HCT116 (cell line): ENCODE measurements around the gene KRT77. TPM values are rescaled to one million over a fixed set of nuclear protein-coding genes. Genes with fewer than 3 reads are reported as not detected.

Experiments used
- ATAC-seq: fragments of 200-7000 bp; cut with Tn5 transposase; 2 replicates; pipeline ENCODE4 v1.9.1; 2020; ENCODE audit warnings: mild to moderate bottlenecking, moderate library complexity
- BruUV-seq: library from RNA; stranded (reverse); fragments of 400-500 nt; replicated peaks from 2 replicates; lab custom pipeline; 2021; lab: Mats Ljungman, UMichigan
- CTCF ChIA-PET: fragments of 300-600 bp; sonication (Branson Sonifier 250); formaldehyde crosslinking; loops from one replicate; lab custom pipeline; 2021; ENCODE audit warnings: antibody characterized with exemption; lab: Charles Lee
- POLR2A ChIA-PET: fragments of 300-600, 350-600 bp; sonication (Branson Sonifier 250); formaldehyde crosslinking; loops from one replicate; lab custom pipeline; 2021; ENCODE audit warnings: antibody characterized with exemption; lab: Charles Lee
- RAD21 ChIA-PET, 2 experiments: fragments of 300-600 bp; sonication (Branson Sonifier 250); formaldehyde crosslinking; loops; one replicate each; lab custom pipeline; 2023; ENCODE audit warnings: low total read pairs in 2 of 2; ENCODE audit not compliant: uncharacterized antibody in 2 of 2, unreplicated experiment in 2 of 2, low non-redundant PET in 1 of 2; lab: Charles Lee
- DNase-seq: peaks from one replicate; pipeline ENCODE4 v3.0.0-alpha.2; 2010; ENCODE audit warnings: low read depth, low spot score
- H2AFZ ChIP-seq: fragments of 200-600 bp; shearing (Covaris generic), sonication (generic); 2 replicates; pipeline ENCODE4 v1.6.1; 2017; ENCODE audit warnings: low read depth, mixed run types, mixed read lengths, antibody characterized with exemption, low read length; ENCODE audit not compliant: poor library complexity, severe bottlenecking
- H3K27ac ChIP-seq: 2 replicates; pipeline ENCODE4 v1.5.1; 2012; ENCODE audit warnings: low read depth, low read length
- H3K27me3 ChIP-seq: fragments of 200-600 bp; sonication (generic); 2 replicates; pipeline ENCODE4 v1.6.1; 2016; ENCODE audit warnings: mixed run types, low read length, mixed read lengths; ENCODE audit not compliant: insufficient read depth
- H3K36me3 ChIP-seq, 2 experiments: fragments of 200-500 bp in 1 of 2; fragments of 200-600 bp in 1 of 2; sonication (Bioruptor generic) in 1 of 2; sonication (generic) in 1 of 2; 2 replicates each; pipeline versions ENCODE4 v1.5.1 to v1.6.1; 2014 to 2016; ENCODE audit warnings: low read length in 2 of 2, inconsistent platforms in 1 of 2, mixed read lengths in 1 of 2, mixed run types in 1 of 2; ENCODE audit not compliant: insufficient read depth in 2 of 2, control insufficient read depth in 1 of 2
- H3K4me1 ChIP-seq, 2 experiments: fragments of 200-600 bp in 1 of 2; sonication (generic) in 1 of 2; 2 replicates each; pipeline versions ENCODE4 v1.5.1 to v1.6.1; 2012 to 2017; ENCODE audit warnings: low read length in 2 of 2, inconsistent platforms in 1 of 2, mild to moderate bottlenecking in 1 of 2, mixed read lengths in 1 of 2, mixed run types in 1 of 2, moderate library complexity in 1 of 2; ENCODE audit not compliant: insufficient read depth in 2 of 2, control insufficient read depth in 1 of 2
- H3K4me2 ChIP-seq: fragments of 200-600 bp; sonication (generic); 2 replicates; pipeline ENCODE4 v1.6.1; 2017; ENCODE audit warnings: mixed run types, low read length, mixed read lengths
- H3K4me3 ChIP-seq, 2 experiments: fragments of 200-600 bp in 1 of 2; sonication (generic) in 1 of 2; replicated peaks in 1 of 2; 2 replicates each; pipeline ENCODE4 v1.5.1; 2011 to 2016; ENCODE audit warnings: low read length in 2 of 2, control low read depth in 1 of 2, low read depth in 1 of 2, mild to moderate bottlenecking in 1 of 2, mixed read lengths in 1 of 2, mixed run types in 1 of 2
- H3K79me2 ChIP-seq: fragments of 200-600 bp; sonication (generic); 2 replicates; pipeline ENCODE4 v1.6.1; 2017; ENCODE audit warnings: mild to moderate bottlenecking, mixed run types, low read length, moderate library complexity, mixed read lengths; ENCODE audit not compliant: insufficient read depth
- H3K9ac ChIP-seq: fragments of 200-600 bp; sonication (generic); 2 replicates; pipeline ENCODE4 v1.6.1; 2016; ENCODE audit warnings: low read length, mixed read lengths
- H3K9me2 ChIP-seq: fragments of 200-600 bp; sonication (generic), shearing (Covaris generic); 2 replicates; pipeline ENCODE4 v1.6.1; 2017; ENCODE audit warnings: mixed run types, mild to moderate bottlenecking, moderate library complexity; ENCODE audit not compliant: insufficient read depth
- H3K9me3 ChIP-seq, 2 experiments: fragments of 200-500 bp in 1 of 2; fragments of 200-600 bp in 1 of 2; sonication (Bioruptor generic) in 1 of 2; sonication (generic) in 1 of 2; 2 replicates each; pipeline ENCODE4 v1.6.1; 2014 to 2017; ENCODE audit warnings: low read length in 2 of 2, mixed read lengths in 2 of 2, inconsistent platforms in 1 of 2, low read depth in 1 of 2, mild to moderate bottlenecking in 1 of 2, mixed run types in 1 of 2, moderate library complexity in 1 of 2; ENCODE audit not compliant: control insufficient read depth in 1 of 2, insufficient read depth in 1 of 2
- H4K20me1 ChIP-seq: fragments of 200-600 bp; sonication (generic), shearing (Covaris generic); 2 replicates; pipeline ENCODE4 v1.6.1; 2017; ENCODE audit warnings: mixed run types, mild to moderate bottlenecking, moderate library complexity; ENCODE audit not compliant: insufficient read depth
- ATF3 ChIP-seq: IDR thresholded peaks from 2 replicates; pipeline ENCODE4 v1.6.1; 2012
- CEBPB ChIP-seq: IDR thresholded peaks from 2 replicates; pipeline ENCODE4 v1.6.1; 2012; ENCODE audit warnings: low read depth
- CTCF ChIP-seq, 3 experiments: fragments of 200-600 bp in 1 of 3; sonication (generic) in 1 of 3; IDR thresholded peaks in 2 of 3; conservative IDR thresholded peaks in 1 of 3; 2 replicates each; pipeline ENCODE4 v1.5.1; 2012 to 2017; ENCODE audit warnings: low read depth in 2 of 3, low read length in 2 of 3, antibody characterized with exemption in 1 of 3, borderline replicate concordance in 1 of 3, control low read depth in 1 of 3, mild to moderate bottlenecking in 1 of 3, mixed read lengths in 1 of 3, mixed run types in 1 of 3, moderate library complexity in 1 of 3; ENCODE audit not compliant: insufficient read depth in 1 of 3
- EGR1 ChIP-seq: IDR thresholded peaks from 2 replicates; pipeline ENCODE4 v1.6.1; 2012; ENCODE audit warnings: low read depth
- ELF1 ChIP-seq: IDR thresholded peaks from 2 replicates; pipeline ENCODE4 v1.6.1; 2012; ENCODE audit warnings: low read depth, borderline replicate concordance
- EZH2 ChIP-seq: fragments of 200-600 bp; sonication (generic); IDR thresholded peaks from 2 replicates; pipeline ENCODE4 v1.6.1; 2017; ENCODE audit warnings: antibody characterized with exemption, mixed run types
- EZH2phosphoT487 ChIP-seq: fragments of 200-600 bp; IDR thresholded peaks from 2 replicates; pipeline ENCODE4 v1.6.1; 2018; ENCODE audit warnings: antibody characterized with exemption, borderline replicate concordance
- JUND ChIP-seq: IDR thresholded peaks from 2 replicates; pipeline ENCODE4 v1.6.1; 2012
- POLR2AphosphoS5 ChIP-seq: IDR thresholded peaks from 2 replicates; pipeline ENCODE4 v1.6.1; 2011; ENCODE audit warnings: mild to moderate bottlenecking, low read depth, low read length, moderate library complexity
- RAD21 ChIP-seq: IDR thresholded peaks from 2 replicates; pipeline ENCODE4 v1.6.1; 2012; ENCODE audit warnings: low read depth, mild to moderate bottlenecking
- REST ChIP-seq: IDR thresholded peaks from 2 replicates; pipeline ENCODE4 v1.6.1; 2012; ENCODE audit warnings: low read depth
- SIN3A ChIP-seq: IDR thresholded peaks from 2 replicates; pipeline ENCODE4 v1.6.1; 2012; ENCODE audit warnings: low read depth
- SP1 ChIP-seq: IDR thresholded peaks from 2 replicates; pipeline ENCODE4 v1.6.1; 2012; ENCODE audit warnings: low read depth
- SRF ChIP-seq: IDR thresholded peaks from 2 replicates; pipeline ENCODE4 v1.6.1; 2012; ENCODE audit warnings: low read depth
- TCF7L2 ChIP-seq: IDR thresholded peaks from 2 replicates; pipeline ENCODE4 v1.7.0; 2011; ENCODE audit warnings: borderline replicate concordance, inconsistent platforms; ENCODE audit not compliant: insufficient read depth, insufficient read length; ENCODE audit errors: extremely low read depth
- YY1 ChIP-seq: IDR thresholded peaks from 2 replicates; pipeline ENCODE4 v1.6.1; 2011; ENCODE audit warnings: low read length, low read depth, moderate library complexity, mild to moderate bottlenecking; ENCODE audit not compliant: insufficient replicate concordance; ENCODE audit errors: extremely low read depth
- ZBTB33 ChIP-seq: IDR thresholded peaks from 2 replicates; pipeline ENCODE4 v1.6.1; 2011; ENCODE audit warnings: mild to moderate bottlenecking, low read length, moderate library complexity; ENCODE audit not compliant: insufficient replicate concordance; ENCODE audit errors: extremely low read depth
- ZNF274 ChIP-seq: fragments of 200-500 bp; sonication (Bioruptor generic); IDR thresholded peaks from 2 replicates; pipeline ENCODE4 v1.6.1; 2014; ENCODE audit warnings: mild to moderate bottlenecking, low read depth, low read length, inconsistent platforms
- intact Hi-C: fragments of 100-400 bp; cut with micrococcal nuclease; formaldehyde crosslinking; loops from 2 replicates; pipeline ENCODE4 v1.10.0; 2022
- total RNA-seq: library from RNA; stranded (reverse); gene quantifications from one replicate; pipeline ENCODE4 v1.2.1, GENCODE V29; 2021; ENCODE audit not compliant: unreplicated experiment

KRT77 gene
- total RNA-seq, 1 experiment from 2014 or later: not detected

GRCh38 chr12:52661668-52662067 lies 41.7 kb downstream of the KRT77 start:
- Histone ChIP-seq H3K9ac (no peak overlapping the region), H3K27ac (no peak overlapping the region), H3K79me2 (no peaks in the 10 kb centered on the region), H4K20me1 (no peaks in the 10 kb centered on the region), H3K9me2 (no peaks in the 10 kb centered on the region), H3K36me3 (no peaks in the 10 kb centered on the region), H3K4me3 (no peak overlapping the region), H3K4me1 (peaks cover 0 to under 1% of the 10 kb centered on the region in 2 experiments; a peak in 1 of 4 replicates), H3K4me2 (no peak overlapping the region), H3K9me3 (no peaks in the 10 kb centered on the region), H2AFZ (no peak overlapping the region), H3K27me3 (no peaks in the 10 kb centered on the region)
- no peak for ATAC-seq
- intact Hi-C loops: no loop called here
- ChIA-PET RAD21 (no interaction called here), CTCF (no interaction called here), POLR2A (no interaction called here)
- no TSS peak for BruUV-seq
- TF ChIP-seq EZH2phosphoT487 (no peak), ATF3 (no peak), EZH2 (no peak), TCF7L2 (no peak), JUND (no peak), SIN3A (no peak), YY1 (no peak), REST (no peak), RAD21 (no peak), CTCF (IDR thresholded peaks at IDR 0.05 in 2 of 3, conservative IDR thresholded peaks at IDR 0.05 in 1 of 3; ENCODE audit: borderline replicate concordance in 1 of 3, insufficient read depth in 1 of 3, low read depth in 2 of 3, low read length in 2 of 3) (no peak), SP1 (no peak), POLR2AphosphoS5 (no peak), CEBPB (no peak), EGR1 (no peak), ZBTB33 (no peak), ZNF274 (no peak), ELF1 (no peak), SRF (no peak)
- DNase-seq: no peak
